ENCODE results near the gene KRTAP20-4. TPM values are rescaled to one million over a fixed set of nuclear protein-coding genes. Genes with fewer than 3 reads are reported as not detected.

The KRTAP20-4 gene
- total RNA-seq, 2 donors from 2014 or later = not detected

GRCh38 chr21:30623362-30623761 is 2.9 kb downstream of the KRTAP20-4 start:
- Histone ChIP-seq H3K27ac (no peak overlapping the region), H3K27me3 (replicated peaks; ENCODE audit: insufficient read depth) (no peaks in the 10 kb centered on the region), H3K4me1 (ENCODE audit: control insufficient read depth in 1 of 2, low read depth in 2 of 2) (no peaks in the 10 kb centered on the region), H3K4me3 (no peak overlapping the region), H3K9me3 (no peaks in the 10 kb centered on the region), H3K36me3 (no peaks in the 10 kb centered on the region)
- ATAC-seq (ENCODE audit: insufficient number of reproducible peaks, low FRiP score, low read depth) (no peak), DNase-seq (ENCODE audit: low spot score) (no peak)
- TF ChIP-seq, protein P1, sequence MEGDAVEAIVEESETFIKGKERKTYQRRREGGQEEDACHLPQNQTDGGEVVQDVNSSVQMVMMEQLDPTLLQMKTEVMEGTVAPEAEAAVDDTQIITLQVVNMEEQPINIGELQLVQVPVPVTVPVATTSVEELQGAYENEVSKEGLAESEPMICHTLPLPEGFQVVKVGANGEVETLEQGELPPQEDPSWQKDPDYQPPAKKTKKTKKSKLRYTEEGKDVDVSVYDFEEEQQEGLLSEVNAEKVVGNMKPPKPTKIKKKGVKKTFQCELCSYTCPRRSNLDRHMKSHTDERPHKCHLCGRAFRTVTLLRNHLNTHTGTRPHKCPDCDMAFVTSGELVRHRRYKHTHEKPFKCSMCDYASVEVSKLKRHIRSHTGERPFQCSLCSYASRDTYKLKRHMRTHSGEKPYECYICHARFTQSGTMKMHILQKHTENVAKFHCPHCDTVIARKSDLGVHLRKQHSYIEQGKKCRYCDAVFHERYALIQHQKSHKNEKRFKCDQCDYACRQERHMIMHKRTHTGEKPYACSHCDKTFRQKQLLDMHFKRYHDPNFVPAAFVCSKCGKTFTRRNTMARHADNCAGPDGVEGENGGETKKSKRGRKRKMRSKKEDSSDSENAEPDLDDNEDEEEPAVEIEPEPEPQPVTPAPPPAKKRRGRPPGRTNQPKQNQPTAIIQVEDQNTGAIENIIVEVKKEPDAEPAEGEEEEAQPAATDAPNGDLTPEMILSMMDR (IDR thresholded peaks at IDR 0.05) = no peak

DNA sequence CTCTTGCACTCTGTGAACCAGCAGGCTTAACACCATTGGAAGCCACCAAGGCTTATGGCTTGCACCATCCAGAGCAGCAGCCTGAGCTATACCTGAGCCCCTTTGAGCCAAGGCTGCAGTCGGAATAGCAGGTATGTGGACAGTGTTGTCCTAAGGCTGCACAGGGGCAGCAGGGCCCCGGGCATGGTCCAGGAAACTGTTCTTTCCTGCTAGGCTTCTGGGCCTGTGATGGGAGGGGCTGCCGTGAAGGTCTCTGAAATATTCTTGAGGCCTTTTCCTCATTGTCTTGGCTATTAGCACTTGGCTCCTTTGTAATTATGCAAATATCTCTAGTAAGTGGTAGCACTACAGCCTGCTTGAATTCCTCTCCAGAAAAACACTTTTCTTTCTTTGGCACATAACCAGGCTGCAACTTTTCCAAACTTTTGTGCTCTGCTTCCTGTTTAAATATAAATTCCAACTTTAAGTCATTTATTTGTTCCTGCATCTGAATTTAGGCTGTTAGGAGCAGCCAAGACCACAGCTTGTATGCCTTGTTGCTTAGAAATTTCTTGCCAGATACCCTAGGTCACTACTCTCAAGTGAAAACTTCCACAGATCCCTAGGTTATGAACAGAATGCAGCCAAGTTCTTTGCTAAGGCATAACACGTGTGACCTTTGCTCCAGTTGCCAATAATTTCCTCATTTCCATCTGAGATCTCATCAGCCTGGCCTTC is 5.2 kb downstream of the KRTAP20-4 start:
- H3K36me3 ChIP-seq = no peaks in the 10 kb centered on the region
- ATAC-seq (ENCODE audit: insufficient number of reproducible peaks, low FRiP score, low read depth) (no peak), DNase-seq (ENCODE audit: low spot score) (no peak)
- H3K9me3 ChIP-seq = no peaks in the 10 kb centered on the region
- H3K4me1 ChIP-seq (ENCODE audit: control insufficient read depth in 1 of 2, low read depth in 2 of 2) = no peaks in the 10 kb centered on the region
- TF ChIP-seq, protein P1 (IDR thresholded peaks at IDR 0.05) = no peak
- no peak overlapping the region for H3K27ac ChIP-seq
- no peak overlapping the region for H3K4me3 ChIP-seq
- no peaks in the 10 kb centered on the region for H3K27me3 ChIP-seq (replicated peaks; ENCODE audit: insufficient read depth)

- Histone ChIP-seq H3K27me3 (replicated peaks; ENCODE audit: insufficient read depth) (no peaks in the 10 kb centered on the region), H3K36me3 (no peaks in the 10 kb centered on the region), H3K9me3 (no peaks in the 10 kb centered on the region), H3K4me3 (no peak overlapping the region), H3K27ac (no peak overlapping the region), H3K4me1 (ENCODE audit: control insufficient read depth in 1 of 2, low read depth in 2 of 2) (no peaks in the 10 kb centered on the region)
- no peak for DNase-seq (ENCODE audit: low spot score)
- ATAC-seq (ENCODE audit: insufficient number of reproducible peaks, low FRiP score, low read depth) = no peak
- TF ChIP-seq, protein P1 (IDR thresholded peaks at IDR 0.05) = no peak
These were observed 7.7 kb downstream of the KRTAP20-4 start for GRCh38 chr21:30628109-30628508.

GRCh38 chr21:30629200-30629599 is 8.8 kb downstream of the KRTAP20-4 start:
- Histone ChIP-seq H3K36me3 (no peaks in the 10 kb centered on the region), H3K4me3 (no peak overlapping the region), H3K4me1 (ENCODE audit: control insufficient read depth in 1 of 2, low read depth in 2 of 2) (no peaks in the 10 kb centered on the region), H3K9me3 (no peaks in the 10 kb centered on the region), H3K27ac (no peak overlapping the region), H3K27me3 (replicated peaks; ENCODE audit: insufficient read depth) (no peaks in the 10 kb centered on the region)
- ATAC-seq (ENCODE audit: insufficient number of reproducible peaks, low FRiP score, low read depth) = no peak
- DNase-seq (ENCODE audit: low spot score) = no peak
- TF ChIP-seq, protein P1 (IDR thresholded peaks at IDR 0.05) = no peak

GRCh38 chr21:30634906-30635305 is 14.5 kb downstream of the KRTAP20-4 start, which contains the start of gene KRTAP20-2:
Gene KRTAP20-2, plus strand, starts transcription at chr21:30635206. Its CDS starts 58 bp downstream, at chr21:30635264.
- no peak for DNase-seq (ENCODE audit: low spot score)
- H3K4me1 ChIP-seq (ENCODE audit: control insufficient read depth in 1 of 2, low read depth in 2 of 2) = no peaks in the 10 kb centered on the region
- H3K27me3 ChIP-seq (replicated peaks; ENCODE audit: insufficient read depth) = no peaks in the 10 kb centered on the region
- H3K4me3 ChIP-seq = no peak within 1 kb of the TSS
- no peak for ATAC-seq (ENCODE audit: insufficient number of reproducible peaks, low FRiP score, low read depth)
- H3K9me3 ChIP-seq = no peaks in the 10 kb centered on the region
- TF ChIP-seq, protein P1 (IDR thresholded peaks at IDR 0.05) = no peak
- H3K27ac ChIP-seq = no peak within 1 kb of the TSS
- no peaks in the 10 kb centered on the region for H3K36me3 ChIP-seq

Measured in thoracic aorta (tissue), 2 donors.